Measurements from ENCODE around the gene CROCC2. TPM values are rescaled to one million over a fixed set of nuclear protein-coding genes. Genes with fewer than 3 reads are reported as not detected.

The CROCC2 gene
- total and polyA plus RNA-seq, 10 of the 15 experiments (the other 5 are each of a cell fraction or from before 2014, with no cell fraction given), result not detected

DNA sequence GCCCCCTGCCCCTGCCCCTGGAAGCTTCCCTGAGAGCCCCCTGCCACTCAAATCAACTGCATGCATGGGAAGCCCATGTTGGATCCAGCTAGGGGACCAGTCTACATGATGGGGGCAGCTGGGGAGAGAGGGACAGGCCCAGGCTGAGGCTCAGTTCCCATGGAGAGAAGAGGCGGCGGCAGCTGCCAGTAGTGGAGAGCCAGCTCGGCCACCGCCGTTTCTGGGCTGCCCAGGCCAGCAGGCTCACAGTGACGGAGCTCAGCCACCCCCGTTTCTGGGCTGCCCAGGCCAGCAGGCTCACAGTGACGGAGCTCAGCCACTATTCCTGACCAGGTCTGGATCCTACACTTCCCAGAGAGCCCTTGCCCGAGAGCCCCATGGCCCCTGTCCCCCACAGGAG is 13.8 kb upstream of the CROCC2 start:
- H3K27me3 ChIP-seq (replicated peaks in 1 of 2; ENCODE audit: control insufficient read depth in 2 of 2, insufficient read depth in 2 of 2, low read length in 1 of 2), result no peaks in the 10 kb centered on the region
- intact Hi-C loops (cut with micrococcal nuclease; ENCODE audit: unreplicated experiment) (no loop called here), in situ Hi-C loops (cut with MboI) (no loop called here)
- H3K9ac ChIP-seq (ENCODE audit: control insufficient read depth, insufficient read depth, low read length), result no peak overlapping the region
- ChIA-PET CTCF (interaction anchor here (0.8 to 1.9 kb wide), 2 partner anchors 22 to 41 kb away, joined by 3 to 4 read pairs; no protein-coding TSS in a partner anchor), POLR2A (no interaction called here), RAD21 (ENCODE audit: unreplicated experiment) (no interaction called here), SMC1A (ENCODE audit: uncharacterized antibody, unreplicated experiment) (no interaction called here)
- H4K20me1 ChIP-seq (ENCODE audit: control insufficient read depth, insufficient read depth), result no peaks in the 10 kb centered on the region
- WGBS (ENCODE audit: insufficient coverage, insufficient replicate concordance, low lambda C conversion rate, missing lambda C conversion rate), result 46% methylated on average over 9 of the region's 9 CpGs
- no peak overlapping the region for H3K27ac ChIP-seq (ENCODE audit: control insufficient read depth, insufficient read depth)
- H3K9me3 ChIP-seq (replicated peaks; ENCODE audit: control insufficient read depth, insufficient read depth, low read length), result no peaks in the 10 kb centered on the region
- no peak overlapping the region for H3K4me2 ChIP-seq (ENCODE audit: control insufficient read depth, insufficient read depth)
- ATAC-seq (no peak), FAIRE-seq (no peak), DNase-seq (ENCODE audit: low read depth, low spot score) (no peak)
- no peaks in the 10 kb centered on the region for H3K79me2 ChIP-seq (ENCODE audit: control insufficient read depth, insufficient read depth, low read length)
- BruUV-seq (replicated peaks), result no TSS peak
- H3K4me3 ChIP-seq, result no peak overlapping the region
- no peaks in the 10 kb centered on the region for H3K36me3 ChIP-seq (ENCODE audit: control insufficient read depth in 2 of 2, insufficient read depth in 2 of 2, low read length in 1 of 2)
- no peak overlapping the region for H2AFZ ChIP-seq (ENCODE audit: control insufficient read depth, low read depth, low read length)
- H3K4me1 ChIP-seq (ENCODE audit: control insufficient read depth, insufficient read depth, low read length), result no peaks in the 10 kb centered on the region
- TF ChIP-seq, protein P1, sequence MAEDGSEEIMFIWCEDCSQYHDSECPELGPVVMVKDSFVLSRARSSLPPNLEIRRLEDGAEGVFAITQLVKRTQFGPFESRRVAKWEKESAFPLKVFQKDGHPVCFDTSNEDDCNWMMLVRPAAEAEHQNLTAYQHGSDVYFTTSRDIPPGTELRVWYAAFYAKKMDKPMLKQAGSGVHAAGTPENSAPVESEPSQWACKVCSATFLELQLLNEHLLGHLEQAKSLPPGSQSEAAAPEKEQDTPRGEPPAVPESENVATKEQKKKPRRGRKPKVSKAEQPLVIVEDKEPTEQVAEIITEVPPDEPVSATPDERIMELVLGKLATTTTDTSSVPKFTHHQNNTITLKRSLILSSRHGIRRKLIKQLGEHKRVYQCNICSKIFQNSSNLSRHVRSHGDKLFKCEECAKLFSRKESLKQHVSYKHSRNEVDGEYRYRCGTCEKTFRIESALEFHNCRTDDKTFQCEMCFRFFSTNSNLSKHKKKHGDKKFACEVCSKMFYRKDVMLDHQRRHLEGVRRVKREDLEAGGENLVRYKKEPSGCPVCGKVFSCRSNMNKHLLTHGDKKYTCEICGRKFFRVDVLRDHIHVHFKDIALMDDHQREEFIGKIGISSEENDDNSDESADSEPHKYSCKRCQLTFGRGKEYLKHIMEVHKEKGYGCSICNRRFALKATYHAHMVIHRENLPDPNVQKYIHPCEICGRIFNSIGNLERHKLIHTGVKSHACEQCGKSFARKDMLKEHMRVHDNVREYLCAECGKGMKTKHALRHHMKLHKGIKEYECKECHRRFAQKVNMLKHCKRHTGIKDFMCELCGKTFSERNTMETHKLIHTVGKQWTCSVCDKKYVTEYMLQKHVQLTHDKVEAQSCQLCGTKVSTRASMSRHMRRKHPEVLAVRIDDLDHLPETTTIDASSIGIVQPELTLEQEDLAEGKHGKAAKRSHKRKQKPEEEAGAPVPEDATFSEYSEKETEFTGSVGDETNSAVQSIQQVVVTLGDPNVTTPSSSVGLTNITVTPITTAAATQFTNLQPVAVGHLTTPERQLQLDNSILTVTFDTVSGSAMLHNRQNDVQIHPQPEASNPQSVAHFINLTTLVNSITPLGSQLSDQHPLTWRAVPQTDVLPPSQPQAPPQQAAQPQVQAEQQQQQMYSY (CRISPR knock-in tag; IDR thresholded peaks at IDR 0.05), result no peak
- TF ChIP-seq, protein P2, sequence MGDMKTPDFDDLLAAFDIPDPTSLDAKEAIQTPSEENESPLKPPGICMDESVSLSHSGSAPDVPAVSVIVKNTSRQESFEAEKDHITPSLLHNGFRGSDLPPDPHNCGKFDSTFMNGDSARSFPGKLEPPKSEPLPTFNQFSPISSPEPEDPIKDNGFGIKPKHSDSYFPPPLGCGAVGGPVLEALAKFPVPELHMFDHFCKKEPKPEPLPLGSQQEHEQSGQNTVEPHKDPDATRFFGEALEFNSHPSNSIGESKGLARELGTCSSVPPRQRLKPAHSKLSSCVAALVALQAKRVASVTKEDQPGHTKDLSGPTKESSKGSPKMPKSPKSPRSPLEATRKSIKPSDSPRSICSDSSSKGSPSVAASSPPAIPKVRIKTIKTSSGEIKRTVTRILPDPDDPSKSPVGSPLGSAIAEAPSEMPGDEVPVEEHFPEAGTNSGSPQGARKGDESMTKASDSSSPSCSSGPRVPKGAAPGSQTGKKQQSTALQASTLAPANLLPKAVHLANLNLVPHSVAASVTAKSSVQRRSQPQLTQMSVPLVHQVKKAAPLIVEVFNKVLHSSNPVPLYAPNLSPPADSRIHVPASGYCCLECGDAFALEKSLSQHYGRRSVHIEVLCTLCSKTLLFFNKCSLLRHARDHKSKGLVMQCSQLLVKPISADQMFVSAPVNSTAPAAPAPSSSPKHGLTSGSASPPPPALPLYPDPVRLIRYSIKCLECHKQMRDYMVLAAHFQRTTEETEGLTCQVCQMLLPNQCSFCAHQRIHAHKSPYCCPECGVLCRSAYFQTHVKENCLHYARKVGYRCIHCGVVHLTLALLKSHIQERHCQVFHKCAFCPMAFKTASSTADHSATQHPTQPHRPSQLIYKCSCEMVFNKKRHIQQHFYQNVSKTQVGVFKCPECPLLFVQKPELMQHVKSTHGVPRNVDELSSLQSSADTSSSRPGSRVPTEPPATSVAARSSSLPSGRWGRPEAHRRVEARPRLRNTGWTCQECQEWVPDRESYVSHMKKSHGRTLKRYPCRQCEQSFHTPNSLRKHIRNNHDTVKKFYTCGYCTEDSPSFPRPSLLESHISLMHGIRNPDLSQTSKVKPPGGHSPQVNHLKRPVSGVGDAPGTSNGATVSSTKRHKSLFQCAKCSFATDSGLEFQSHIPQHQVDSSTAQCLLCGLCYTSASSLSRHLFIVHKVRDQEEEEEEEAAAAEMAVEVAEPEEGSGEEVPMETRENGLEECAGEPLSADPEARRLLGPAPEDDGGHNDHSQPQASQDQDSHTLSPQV (IDR thresholded peaks at IDR 0.05), result no peak
- TF ChIP-seq, protein P3, sequence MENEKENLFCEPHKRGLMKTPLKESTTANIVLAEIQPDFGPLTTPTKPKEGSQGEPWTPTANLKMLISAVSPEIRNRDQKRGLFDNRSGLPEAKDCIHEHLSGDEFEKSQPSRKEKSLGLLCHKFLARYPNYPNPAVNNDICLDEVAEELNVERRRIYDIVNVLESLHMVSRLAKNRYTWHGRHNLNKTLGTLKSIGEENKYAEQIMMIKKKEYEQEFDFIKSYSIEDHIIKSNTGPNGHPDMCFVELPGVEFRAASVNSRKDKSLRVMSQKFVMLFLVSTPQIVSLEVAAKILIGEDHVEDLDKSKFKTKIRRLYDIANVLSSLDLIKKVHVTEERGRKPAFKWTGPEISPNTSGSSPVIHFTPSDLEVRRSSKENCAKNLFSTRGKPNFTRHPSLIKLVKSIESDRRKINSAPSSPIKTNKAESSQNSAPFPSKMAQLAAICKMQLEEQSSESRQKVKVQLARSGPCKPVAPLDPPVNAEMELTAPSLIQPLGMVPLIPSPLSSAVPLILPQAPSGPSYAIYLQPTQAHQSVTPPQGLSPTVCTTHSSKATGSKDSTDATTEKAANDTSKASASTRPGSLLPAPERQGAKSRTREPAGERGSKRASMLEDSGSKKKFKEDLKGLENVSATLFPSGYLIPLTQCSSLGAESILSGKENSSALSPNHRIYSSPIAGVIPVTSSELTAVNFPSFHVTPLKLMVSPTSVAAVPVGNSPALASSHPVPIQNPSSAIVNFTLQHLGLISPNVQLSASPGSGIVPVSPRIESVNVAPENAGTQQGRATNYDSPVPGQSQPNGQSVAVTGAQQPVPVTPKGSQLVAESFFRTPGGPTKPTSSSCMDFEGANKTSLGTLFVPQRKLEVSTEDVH (IDR thresholded peaks at IDR 0.05; ENCODE audit: low read depth, partially characterized antibody), result no peak
- TF ChIP-seq SRF (IDR thresholded peaks at IDR 0.05; ENCODE audit: low read depth in 2 of 2, low read length in 2 of 2) (no peak), KAT2A (conservative IDR thresholded peaks at IDR 0.05; ENCODE audit: control insufficient read depth, low read depth, low read length) (no peak), ZZZ3 (IDR thresholded peaks at IDR 0.05; ENCODE audit: control insufficient read depth, insufficient read length, low read depth) (no peak), PAX8 (IDR thresholded peaks at IDR 0.05) (no peak), POLR2A (IDR thresholded peaks at IDR 0.05; ENCODE audit: low read depth, low read length) (no peak), NFYB (IDR thresholded peaks at IDR 0.05; ENCODE audit: insufficient read depth, low read depth, low read length) (no peak)
- TF ChIP-seq, protein P4, sequence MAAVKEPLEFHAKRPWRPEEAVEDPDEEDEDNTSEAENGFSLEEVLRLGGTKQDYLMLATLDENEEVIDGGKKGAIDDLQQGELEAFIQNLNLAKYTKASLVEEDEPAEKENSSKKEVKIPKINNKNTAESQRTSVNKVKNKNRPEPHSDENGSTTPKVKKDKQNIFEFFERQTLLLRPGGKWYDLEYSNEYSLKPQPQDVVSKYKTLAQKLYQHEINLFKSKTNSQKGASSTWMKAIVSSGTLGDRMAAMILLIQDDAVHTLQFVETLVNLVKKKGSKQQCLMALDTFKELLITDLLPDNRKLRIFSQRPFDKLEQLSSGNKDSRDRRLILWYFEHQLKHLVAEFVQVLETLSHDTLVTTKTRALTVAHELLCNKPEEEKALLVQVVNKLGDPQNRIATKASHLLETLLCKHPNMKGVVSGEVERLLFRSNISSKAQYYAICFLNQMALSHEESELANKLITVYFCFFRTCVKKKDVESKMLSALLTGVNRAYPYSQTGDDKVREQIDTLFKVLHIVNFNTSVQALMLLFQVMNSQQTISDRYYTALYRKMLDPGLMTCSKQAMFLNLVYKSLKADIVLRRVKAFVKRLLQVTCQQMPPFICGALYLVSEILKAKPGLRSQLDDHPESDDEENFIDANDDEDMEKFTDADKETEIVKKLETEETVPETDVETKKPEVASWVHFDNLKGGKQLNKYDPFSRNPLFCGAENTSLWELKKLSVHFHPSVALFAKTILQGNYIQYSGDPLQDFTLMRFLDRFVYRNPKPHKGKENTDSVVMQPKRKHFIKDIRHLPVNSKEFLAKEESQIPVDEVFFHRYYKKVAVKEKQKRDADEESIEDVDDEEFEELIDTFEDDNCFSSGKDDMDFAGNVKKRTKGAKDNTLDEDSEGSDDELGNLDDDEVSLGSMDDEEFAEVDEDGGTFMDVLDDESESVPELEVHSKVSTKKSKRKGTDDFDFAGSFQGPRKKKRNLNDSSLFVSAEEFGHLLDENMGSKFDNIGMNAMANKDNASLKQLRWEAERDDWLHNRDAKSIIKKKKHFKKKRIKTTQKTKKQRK (IDR thresholded peaks at IDR 0.05; ENCODE audit: low read depth, low read length), result no peak

Measured in GM12878 (cell line).